ENCODE measurements around the gene TLE6.
"Not testable (repeated sequence)": the region's sequence is repeated elsewhere in the genome, so short reads cannot be mapped to it uniquely, and the experiment has no call there.

The TLE6 gene

DNA sequence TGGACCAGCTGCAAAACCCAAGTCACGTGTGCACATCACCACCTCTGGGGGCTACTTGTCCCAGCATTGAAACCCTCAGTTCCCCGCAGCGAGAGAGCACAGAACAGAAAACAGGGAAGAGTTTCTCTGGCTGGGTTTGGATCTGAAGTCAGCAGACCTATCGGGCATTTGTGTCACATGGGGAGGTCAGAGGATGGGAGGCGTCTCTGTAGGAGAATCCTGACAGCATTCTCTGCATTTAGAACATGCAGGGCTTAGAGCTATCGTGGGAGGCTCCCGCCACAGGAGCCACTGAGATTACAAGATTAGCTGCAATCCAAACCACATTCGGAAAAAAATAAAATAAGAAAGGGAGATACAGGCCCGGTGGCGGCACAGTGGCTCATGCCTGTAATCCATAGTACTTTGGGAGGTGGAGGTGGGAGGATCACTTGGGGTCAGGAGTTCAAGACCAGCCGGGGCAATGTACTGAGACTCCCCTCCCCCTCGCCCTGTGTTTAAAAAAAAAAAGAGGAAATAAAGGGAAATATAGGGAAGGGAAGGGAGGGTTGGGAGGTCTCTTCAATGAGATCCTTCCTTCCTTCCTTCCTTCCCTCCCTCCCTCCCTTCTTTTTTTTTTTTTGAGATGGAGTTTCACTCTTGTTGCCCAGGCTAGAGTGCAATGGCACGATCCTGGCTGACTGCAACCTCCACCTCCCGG, 2.9 kb upstream of the TLE6 start:
- DNase-seq: no peak

DNA sequence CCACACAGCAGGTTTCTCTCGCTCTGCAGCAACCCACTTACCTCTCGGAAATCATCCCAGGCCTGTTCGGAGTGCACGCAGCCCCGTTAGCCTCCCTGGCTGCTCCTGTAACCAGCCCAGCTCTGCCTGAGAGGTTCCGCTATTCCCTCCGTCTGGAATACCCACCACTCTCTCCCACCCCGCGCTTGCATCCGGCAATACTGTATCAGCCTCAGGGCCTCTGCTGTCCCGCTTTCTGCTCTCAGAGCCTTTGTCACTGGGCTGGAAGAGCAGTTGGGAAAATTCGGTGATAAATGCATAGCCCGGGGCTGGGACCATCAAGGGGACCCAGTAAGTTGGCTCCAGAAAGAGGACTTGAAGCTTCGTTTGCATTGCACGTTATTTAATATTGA, 759 bp upstream of the TLE6 start:
- DNase-seq: no peak

DNA sequence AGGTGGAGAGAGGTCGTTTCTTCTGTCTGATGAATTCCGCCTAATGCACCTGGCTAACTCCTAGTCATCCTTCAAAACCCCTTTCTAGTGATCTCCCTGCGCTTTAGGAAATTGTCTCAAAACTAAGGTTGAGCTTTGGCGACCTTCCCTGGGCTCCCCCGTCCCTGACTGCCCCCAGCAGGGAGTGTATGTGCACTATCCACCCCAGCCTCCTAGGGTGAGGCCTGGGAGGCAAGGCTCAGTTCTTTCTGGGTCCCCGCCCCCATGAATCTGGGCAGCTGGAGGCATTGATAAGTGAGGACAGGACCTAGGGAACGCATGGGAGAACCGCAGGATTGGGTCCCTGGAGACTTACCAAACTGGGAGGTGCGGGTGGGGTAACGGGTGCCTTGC, 378 bp downstream of the TLE6 start:
- DNase-seq: no peak

DNA sequence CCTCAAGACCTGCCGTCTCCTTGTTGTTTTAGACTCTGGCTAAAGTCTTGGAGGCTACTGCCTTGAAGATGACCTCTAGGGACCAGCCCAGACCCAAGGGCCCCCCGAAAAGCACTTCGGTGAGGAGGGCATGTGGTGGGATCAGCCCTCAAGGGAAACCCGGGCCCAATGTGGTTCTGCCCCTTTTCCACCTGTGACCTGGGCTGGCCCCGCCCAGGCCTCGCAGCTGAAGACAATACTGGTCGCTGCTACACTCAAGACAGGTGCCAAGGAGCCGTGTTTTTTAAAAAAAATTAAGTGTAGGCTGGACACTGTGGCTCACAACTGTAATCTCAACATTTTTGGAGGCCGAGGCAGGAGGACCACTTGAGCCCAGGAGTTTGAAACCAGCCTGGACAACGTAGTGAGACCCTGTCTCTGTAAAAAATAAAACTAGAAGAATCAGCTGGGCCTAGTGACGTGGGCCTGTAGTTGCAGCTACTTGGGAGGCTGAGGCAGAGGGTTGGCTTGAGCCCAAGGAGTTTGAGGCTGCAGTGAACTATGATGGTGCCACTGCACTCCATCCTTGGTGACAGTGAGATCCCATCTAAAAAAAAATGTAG, 903 bp downstream of the TLE6 start:
- DNase-seq: no peak

DNA sequence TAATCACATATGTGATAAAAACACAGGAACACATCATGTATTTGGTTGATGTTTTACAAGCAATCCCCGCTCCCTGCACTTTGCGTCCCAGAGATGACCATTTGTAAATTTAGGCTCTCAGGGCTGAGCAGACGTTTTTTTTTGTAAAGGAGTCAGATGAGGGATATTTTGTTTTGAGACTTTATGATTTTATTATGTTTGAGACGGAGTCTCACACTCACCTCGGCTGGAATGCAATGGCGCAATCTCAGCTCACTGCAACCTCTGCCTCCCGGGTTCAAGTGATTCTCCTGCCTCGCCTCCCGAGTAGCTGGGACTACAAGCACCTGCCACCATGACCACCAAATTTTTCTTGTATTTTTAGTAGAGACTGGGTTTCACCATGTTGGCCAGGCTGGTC, 1.4 kb downstream of the TLE6 start:
- DNase-seq: no peak

DNA sequence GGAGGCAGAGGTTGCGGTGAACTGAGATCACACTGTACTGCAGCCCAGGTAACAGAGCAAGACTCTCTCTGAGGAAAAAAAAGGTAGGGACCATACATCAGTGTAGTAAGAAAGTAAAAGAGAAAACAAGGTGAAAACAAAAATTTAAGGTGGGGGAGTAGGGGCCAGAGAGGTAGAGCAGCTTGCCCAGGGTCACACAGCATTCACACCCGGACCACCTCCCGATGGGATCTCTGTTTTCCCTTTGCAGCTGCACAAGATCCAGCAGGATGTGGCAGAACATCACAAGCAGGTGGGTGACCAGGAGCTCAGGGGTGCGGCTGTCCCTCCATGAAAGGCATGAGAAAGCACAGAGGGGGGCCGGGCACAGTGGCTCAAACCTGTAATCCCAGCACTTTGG, 4.5 kb downstream of the TLE6 start:
- DNase-seq: no peak

DNA sequence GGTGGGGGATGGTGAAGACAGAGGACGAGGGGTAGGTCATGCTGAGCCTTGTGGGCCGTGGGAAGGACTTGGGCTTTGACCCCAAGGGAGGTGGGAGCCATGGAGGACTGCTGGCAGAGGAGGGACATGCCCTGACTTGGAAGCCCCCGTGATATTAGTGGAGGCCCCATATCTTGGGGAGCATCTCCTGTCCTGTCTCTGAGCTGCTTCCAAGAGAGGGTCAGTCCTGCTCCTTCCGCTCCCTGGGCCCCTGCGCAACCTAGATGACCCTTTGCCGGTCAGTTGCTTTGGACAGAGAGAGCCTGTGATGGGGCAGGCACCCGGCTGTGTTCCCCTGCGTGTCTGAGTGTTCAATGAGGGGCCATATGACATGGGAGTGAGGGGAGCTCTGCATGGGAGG, 5.2 kb downstream of the TLE6 start:
- DNase-seq: no peak

DNA sequence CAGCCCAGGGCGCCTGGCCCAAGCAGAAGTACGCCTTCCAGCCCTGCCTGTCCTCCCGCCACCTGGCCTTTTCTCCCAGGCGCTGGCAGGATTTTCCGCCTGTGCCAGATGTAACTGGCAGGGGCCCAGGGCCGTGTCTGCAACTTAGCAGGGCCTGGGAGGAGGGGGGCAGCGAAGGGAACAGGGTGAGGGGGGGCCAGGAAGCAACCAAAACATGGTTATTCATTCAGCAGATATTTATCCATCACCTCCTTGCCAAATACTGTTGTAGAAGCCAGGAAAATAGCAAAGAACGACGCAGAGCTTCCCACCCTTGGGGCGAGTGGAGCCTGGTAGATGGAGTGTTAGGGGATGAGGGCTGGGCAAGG, 5.6 kb downstream of the TLE6 start:
- DNase-seq: no peak

DNA sequence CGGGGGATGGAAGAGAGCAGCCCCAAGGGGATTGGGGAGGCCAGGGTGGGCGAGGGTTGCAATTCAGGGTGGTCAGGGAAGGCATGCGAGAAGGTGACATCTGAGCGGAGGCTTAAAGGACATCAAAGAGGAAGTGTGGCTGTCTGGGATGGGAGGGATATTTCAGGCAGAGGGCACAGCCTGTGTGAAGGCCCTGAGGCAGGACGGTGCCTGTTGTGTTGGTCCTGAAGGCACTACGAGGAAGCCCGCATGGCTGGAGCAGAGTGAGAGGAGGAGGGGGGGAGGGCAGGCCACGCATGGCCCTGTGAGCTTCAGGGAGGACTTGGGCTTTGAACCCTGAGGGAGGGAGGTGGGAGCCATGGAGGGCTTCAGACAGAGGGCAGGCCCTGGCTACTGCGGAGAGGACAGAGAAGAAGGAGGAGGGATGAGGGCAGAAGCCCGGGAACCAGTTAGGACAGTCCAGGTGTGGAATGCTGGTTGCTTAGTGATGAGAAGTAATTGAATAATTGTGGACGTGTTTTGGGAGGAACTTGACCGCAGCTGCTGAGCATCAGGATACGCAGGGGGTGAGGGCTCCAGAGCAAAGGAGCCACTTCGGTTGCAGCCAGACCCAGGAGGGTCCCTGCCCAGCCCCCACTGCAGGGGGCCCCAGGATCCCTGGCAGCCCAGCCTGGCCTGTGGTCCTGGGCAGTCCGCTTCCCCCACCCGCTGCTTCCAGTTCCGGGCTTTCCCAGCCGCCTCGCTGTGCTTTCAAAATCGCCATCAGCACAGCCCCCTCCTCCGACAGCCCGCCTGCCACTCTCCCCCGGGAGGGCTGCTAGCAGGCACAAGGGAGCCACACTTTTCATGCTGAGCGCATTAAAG, 6.2 kb downstream of the TLE6 start:
- no peak for DNase-seq

DNA sequence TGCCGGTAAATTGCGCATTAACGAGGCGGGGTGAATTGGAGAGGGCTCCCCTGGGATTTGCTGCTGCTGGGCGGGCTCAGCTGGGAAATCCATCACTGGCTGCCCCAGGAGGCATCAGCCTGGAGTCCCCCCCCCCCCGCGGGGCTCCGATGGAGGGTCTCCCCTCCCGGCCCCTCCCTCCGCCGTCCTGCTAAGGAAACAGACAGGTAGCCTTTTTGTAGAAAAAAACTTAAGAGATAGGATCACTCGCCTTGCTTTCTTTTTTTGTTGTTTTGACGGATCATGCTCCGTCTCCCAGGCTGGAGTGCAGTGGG, 6.8 kb downstream of the TLE6 start:
- no peak for DNase-seq

DNA sequence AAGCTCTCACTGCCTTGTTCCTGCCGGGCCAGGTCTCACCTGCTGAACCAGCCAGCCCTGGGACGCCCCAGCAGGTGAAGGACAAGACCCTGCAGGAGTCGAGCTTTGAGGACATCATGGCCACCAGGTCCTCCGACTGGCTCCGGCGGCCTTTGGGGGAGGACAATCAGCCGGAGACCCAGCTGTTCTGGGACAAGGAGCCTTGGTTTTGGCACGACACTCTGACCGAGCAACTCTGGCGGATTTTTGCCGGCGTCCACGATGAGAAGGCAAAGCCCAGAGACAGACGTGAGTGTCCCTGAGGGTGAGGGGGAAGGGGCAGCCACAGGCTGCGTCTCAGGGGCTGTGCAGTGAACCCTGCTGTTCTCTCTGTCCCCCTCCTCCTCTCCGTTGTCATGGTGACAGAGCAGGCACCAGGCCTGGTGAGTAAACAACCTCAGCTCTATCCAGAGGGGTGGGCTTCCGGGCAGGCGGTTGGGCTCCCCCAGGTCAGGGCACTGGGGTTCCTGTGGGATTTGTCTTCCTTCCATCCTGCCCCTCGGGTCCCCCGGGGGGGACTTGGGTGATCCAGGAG, 9.7 kb downstream of the TLE6 start:
- no peak for DNase-seq

DNA sequence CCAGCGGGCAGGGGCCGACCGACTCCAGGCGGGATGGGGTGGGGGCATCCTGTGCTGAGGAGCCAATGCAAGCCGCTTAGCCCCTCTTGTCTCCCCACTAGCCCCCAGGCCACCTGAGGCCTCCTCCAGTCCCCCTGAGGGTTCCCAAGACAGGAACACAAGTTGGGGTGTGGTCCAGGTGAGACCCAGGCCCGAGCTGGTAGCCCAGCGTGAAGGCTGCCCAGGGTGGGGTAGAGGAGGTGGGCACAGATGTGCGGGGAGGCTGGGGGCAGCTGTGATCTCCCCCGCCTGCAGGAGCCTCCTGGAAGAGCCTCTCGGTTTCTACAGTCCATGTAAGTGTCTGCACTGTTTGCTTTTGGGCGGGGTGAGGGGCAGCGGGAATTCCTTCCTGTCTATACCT, 10.4 kb downstream of the TLE6 start:
- DNase-seq: no peak

DNA sequence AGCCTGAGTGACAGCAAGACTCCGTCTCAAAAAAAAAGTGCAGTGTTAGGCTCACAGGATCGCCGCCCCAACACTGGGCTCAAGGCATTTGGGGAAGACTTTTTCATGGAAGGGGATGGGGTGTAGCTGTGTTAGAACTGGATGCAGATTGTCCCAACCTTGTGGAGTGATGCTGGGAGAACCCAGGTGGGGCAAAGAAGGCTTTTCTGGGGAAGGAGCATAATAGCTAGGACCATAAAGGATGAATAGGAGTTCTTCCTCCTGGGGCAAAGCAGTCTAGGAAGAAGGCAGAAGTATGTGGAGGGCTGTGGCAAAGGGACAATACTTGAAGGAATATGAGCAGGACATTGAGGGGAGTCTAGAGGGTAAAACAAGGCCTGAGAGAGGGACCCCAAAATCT, 11.2 kb downstream of the TLE6 start:
- DNase-seq: no peak

DNA sequence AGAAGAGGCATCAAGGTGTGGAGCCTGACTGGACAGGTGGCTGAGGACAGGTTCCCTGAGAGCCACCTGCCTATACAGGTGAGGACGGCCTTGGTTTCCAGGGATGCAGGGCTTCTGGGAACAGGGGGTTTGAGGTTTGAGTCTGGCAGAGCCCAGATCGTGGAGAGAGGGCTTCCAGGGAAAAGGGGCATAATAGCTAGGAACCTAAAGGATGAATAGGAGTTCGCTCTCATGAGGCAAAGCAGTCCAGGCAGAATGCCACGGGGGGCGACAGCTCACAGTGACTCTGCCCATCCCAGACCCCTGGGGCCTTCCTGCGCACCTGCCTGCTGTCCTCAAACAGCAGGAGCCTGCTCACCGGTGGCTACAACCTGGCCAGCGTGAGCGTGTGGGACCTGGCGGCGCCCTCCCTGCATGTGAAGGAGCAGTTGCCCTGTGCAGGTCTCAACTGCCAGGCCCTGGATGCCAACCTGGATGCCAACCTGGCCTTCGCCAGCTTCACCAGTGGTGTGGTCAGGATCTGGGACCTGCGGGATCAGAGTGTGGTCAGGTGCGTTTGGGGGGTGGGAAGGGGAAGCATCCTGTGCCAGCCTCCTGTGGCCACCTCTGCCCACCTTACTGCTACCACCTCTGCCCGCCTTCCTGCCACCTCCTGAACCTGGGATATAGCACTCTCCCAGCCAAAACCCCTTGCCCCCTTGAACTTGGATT, 12.0 kb downstream of the TLE6 start:
- DNase-seq: no peak

DNA sequence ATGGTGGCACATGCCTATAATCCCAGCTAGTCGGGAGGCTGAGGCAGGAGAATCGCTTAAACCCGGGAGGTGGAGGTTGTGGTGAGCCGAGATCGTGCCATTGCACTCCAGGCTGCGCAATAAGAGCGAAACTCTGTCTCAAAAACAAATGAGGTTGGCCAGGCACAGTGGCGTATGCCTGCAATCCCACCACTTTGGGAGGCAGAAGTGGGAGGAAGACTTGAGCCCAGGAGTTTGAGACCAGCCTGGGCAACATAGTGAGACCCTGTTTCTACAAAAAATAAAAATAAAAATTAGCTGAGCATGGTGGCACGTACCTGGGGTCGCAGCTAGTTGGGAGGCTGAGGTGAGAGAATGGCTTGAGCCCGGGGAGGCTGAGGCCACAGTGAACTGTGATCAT, 15.0 kb downstream of the TLE6 start:
- not testable (repeated sequence) for DNase-seq

DNA sequence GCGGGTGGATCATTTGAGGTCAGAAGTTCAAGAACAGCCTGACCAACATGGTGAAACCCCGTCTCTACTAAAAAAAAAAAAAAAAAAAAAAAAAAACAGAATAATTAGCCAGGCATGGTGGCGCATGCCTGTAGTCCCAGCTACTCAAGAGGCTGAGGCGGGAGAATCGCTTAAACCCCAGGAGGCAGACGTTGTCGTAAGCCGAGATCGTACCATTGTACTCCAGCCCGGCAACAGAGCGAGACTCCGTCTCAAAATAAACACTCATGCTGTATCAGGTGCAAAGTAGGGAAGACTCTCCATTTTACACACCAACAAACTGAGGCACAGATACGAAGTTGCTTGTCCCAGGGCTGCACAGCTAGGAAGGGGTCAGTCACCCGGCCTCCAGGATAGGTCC, 15.6 kb downstream of the TLE6 start:
- no peak for DNase-seq

DNA sequence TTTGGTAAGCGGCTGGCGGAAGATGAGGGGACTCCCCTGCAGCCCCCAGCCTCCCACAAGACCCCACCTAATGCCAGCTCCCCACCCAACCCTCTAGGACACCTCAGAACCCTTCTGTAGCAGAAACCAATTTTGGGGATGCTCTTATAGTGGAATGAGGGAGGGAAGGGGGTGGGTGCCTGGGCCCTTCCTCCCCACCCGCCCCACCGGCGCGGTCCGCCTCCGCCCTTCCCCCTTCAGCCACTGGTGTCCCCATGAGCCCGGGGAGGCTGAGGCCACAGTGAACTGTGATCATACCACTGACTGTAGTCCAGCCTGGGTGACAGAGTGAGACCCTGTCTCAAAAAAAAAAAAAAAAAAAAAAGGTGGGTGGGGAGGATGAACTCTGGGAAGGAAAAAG, 16.2 kb downstream of the TLE6 start:
- no peak for DNase-seq

DNA sequence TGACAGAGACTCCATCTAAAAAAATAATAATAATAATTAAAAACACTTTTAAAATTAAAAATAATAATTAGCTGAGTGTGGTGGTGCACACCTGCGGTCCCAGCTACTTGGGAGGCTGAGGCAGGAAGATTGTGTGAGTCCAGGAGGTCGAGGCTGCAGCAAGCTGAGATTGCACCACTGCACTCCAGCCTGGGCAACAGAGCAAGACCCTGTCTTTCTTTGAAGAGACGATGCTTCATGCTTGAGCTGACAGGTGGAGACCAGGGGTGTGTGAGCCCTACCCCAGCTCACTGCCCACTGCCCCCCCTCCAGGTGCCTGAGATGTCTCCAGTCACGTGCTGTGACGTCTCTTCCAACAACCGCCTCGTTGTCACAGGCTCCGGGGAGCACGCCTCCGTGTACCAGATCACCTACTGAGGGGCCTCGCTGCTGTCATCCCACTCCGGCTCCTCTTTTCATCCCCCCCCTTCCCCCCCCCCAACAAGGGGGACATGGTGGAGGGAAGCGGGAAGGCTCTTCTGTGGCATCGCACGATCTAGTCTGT, 17.3 kb downstream of the TLE6 start:
- DNase-seq: no peak

DNA sequence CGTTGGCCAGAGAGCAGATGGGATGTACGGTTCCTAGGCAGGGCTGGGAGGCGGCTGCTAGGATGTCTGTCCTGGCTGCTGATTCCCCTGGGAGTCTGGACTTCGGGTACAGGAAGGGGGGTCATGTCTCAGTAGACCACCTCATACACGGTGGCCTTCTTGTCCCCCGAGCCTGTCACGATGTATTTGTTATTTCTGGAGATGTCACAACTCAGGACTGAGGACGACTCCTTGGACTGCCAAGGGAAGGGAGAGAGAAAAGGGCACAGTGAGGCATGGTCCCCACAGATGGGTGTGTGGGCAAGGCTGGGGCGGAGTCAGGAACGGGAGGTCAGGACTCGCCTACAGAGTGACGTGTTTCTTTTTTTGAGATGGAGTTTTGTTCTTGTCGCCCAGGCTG, 20.4 kb downstream of the TLE6 start:
- DNase-seq: no peak

DNA sequence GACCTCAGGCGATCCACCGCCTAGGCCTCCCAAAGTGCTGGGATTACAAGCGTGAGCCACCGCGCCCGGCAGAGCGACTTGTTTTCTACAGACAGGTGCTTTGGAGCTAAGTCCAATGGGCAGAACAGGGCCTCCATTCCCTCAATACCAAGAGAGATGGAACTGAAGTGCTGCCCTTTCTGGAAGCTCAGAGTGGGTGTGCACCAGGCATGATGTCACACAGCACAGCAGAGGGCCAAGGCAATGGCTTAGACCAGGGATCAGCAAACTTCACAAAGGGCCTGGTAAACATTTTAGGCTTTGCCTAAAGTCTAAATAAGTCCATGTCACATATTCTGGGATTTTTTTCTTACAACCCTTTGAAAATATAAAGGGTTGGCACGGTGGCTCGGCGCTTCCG, 21.3 kb downstream of the TLE6 start:
- no peak for DNase-seq

DNA sequence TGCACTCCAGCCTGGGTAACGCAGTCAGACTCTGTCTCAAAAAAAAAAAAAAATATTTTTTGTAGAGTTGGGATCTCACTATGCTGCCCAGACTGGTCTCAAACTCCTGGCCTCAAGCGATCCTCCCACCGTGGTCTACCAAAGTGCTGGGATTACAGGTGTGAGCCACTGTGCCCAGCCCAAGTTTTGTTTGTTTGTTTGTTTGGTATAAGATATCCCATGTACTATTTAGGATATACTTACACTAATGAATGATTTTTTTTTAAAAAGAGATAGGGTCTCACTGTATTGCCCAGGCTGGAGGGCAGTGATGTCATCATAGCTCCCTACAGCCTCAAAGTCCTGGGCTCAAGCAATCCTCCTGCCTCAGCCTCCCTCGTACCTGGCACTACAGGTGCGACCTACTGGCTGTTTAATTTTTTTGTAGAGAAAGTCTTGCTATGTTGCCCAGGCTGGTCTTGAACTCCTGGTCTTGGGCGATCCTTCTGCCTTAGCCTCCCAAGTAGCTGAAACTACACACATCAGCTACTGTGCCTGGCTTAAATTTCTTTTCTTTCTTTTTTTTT, 24.0 kb downstream of the TLE6 start:
- no peak for DNase-seq

DNA sequence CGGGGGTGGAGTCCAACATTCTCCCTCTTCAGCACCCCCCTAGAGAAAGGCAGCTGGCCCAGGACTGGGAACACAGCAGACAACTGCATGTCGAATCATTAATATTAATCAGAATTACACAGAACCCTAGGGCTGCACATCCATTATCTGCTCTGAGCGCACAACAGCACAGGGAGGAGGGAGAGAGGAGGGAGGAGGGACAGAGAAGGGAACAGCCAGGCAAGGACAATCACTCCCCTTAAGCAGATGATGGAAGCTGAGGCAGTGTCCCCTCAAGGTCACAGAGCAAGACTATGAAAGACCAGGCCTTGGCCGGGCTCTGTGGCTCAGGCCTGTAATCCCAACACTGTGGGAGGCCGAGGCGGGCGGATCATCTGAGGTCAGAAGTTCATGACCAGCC, 25.7 kb downstream of the TLE6 start:
- no peak for DNase-seq

DNA sequence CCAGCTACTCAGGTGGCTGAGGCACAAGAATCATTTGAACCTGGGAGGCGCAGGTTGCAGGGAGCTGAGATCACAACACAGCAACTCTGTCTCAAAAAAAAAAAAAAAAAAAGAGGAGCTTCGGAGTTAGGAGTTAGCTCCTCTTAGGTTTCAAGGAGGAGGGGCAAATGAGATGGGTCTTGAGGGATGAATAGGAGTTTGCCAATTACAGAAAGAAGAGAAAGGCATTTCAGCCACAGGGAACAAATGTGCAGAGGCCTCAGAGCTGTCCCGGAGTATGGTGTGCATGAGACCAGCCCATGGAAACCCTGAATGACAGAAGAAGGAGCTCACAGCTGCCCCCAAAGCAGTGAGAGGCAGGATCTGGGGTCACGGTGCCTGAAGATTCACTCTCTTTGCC, 27.2 kb downstream of the TLE6 start:
- no peak for DNase-seq

Data from CD4-positive, alpha-beta T cell treated with Interferon gamma for 1 hour (primary cell).